Measurements from ENCODE around the gene SHANK3.

The SHANK3 gene

GRCh38 chr22:50696799-50697561, 24.4 kb downstream of the SHANK3 start:
- Mint-ChIP-seq H3K4me3 (no peak overlapping the region), H3K36me3 (ENCODE audit: low read depth) (no peaks in the 10 kb centered on the region), H3K4me1 (ENCODE audit: low read depth) (peaks cover 3% of the 10 kb centered on the region), H3K27ac (no peak overlapping the region), H3K27me3 (ENCODE audit: low read depth) (peaks cover 6% of the 10 kb centered on the region), H3K9me3 (no peaks in the 10 kb centered on the region)

DNA sequence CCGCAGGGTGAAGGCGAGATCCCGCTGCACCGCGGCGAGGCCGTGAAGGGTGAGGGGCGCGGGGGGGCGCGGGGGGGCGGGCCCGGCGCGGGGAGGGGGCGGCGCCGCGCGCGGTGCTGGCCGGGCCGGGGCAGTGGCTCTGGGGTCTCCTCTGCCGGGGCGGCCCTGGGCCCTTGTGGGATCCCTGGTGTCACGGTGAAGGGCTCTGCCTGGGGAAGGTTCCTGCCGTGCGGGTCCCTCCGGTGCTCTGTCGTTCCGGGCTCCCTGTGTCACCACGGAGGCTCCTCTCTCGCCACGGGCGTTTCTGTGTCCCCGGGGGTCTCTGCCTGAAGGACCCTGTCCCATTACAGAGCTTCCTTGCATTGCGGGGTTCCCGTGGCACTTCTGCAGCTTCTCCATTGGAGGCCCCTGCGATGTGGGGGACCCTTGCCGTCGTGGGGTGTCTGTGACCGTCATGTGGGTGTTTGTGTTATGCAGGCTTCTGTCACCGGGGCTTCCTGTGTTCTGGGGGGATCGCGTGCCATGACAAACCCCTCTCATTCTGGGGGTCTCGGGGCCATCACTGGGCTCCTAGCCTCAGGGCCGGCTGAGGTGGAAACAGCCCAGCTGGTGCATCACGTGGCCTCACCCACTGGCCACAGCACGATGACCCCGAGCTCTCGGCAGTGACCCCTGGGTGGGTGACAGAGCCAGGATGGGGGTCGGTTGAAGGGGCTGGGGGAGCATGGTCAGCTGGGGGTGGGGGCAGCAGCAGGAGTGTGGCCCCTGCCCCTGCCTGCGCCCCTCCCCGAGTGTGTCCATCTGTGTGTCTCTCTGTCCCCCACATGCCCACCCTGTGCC, 25.3 kb downstream of the SHANK3 start:
- H3K9me3 Mint-ChIP-seq = no peaks in the 10 kb centered on the region
- H3K4me1 Mint-ChIP-seq (ENCODE audit: low read depth) = peaks cover 11% of the 10 kb centered on the region
- H3K4me3 Mint-ChIP-seq = no peak overlapping the region
- H3K27ac Mint-ChIP-seq = no peak overlapping the region
- peaks cover 5% of the 10 kb centered on the region for H3K27me3 Mint-ChIP-seq (ENCODE audit: low read depth)
- no peaks in the 10 kb centered on the region for H3K36me3 Mint-ChIP-seq (ENCODE audit: low read depth)

DNA sequence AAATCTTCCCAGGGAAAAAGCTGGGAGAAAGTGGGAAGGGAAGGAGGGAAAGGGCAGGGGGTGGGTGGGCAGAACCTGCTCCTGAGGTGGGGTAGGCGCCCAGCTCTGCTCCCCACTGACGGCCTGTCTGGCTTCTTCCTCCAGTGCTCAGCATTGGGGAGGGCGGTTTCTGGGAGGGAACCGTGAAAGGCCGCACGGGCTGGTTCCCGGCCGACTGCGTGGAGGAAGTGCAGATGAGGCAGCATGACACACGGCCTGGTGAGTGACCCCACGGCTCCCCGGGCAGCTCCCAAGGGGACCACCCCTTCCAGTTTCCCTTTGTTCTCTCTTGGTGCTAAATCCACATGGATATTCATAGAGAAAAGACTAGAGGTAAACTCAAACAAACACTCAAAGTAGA, 25.9 kb downstream of the SHANK3 start:
- Mint-ChIP-seq H3K27ac (no peak overlapping the region), H3K36me3 (ENCODE audit: low read depth) (no peaks in the 10 kb centered on the region), H3K9me3 (no peaks in the 10 kb centered on the region)

DNA sequence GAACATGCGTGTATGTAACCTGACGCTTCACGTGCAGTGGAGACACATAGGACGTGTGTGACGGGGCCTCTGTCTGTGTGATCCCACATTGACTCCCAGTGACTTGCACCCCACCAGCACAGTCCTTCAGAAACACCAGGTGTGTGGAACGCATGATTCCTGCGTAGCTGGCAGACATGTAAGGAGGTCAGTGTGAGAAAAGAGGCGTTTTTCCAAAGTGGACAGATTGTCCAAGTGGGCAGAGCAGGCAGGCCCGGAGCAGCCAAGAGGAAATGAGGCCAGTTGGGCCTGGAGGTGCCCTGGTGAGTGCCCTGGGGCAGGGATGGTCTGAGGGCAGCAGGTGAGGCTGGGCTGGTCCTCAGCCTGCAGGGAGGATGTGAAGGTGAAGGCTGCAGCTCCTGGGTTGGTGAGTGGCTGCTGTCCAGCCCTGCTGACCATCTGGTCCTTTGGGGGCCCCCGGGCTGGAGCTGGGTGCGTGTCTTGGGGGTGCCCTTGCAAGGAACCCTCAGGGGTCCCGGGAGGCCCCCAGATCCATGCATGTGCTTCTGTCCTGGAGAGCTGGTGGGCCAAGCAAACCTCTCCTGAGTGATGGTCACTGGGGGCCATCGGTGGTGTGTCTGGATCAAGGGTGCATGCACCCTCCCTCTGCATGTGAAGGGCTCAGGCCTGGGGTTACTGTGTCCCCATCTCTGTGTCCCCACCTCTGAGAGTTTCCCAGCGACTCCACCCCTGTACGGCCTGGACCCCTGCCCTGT, 26.6 kb downstream of the SHANK3 start:
- Mint-ChIP-seq H3K27me3 (ENCODE audit: low read depth) (no peaks in the 10 kb centered on the region), H3K27ac (no peak overlapping the region), H3K4me3 (no peak overlapping the region), H3K36me3 (ENCODE audit: low read depth) (no peaks in the 10 kb centered on the region), H3K9me3 (no peaks in the 10 kb centered on the region), H3K4me1 (ENCODE audit: low read depth) (peaks cover 11% of the 10 kb centered on the region)

More for the DNA sequence above, 25.9 kb downstream of the SHANK3 start:
- peaks cover 11% of the 10 kb centered on the region for H3K4me1 Mint-ChIP-seq (ENCODE audit: low read depth)
- peaks cover 3% of the 10 kb centered on the region for H3K27me3 Mint-ChIP-seq (ENCODE audit: low read depth)
- no peak overlapping the region for H3K4me3 Mint-ChIP-seq

GRCh38 chr22:50699756-50700386, 27.2 kb downstream of the SHANK3 start:
- Mint-ChIP-seq H3K4me3 (no peak overlapping the region), H3K36me3 (ENCODE audit: low read depth) (no peaks in the 10 kb centered on the region), H3K27ac (no peak overlapping the region), H3K9me3 (no peaks in the 10 kb centered on the region), H3K4me1 (ENCODE audit: low read depth) (peaks cover 11% of the 10 kb centered on the region), H3K27me3 (ENCODE audit: low read depth) (no peaks in the 10 kb centered on the region)

- Mint-ChIP-seq H3K27me3 (ENCODE audit: low read depth) (no peaks in the 10 kb centered on the region), H3K27ac (no peak overlapping the region), H3K36me3 (ENCODE audit: low read depth) (no peaks in the 10 kb centered on the region), H3K9me3 (no peaks in the 10 kb centered on the region), H3K4me3 (no peak overlapping the region), H3K4me1 (ENCODE audit: low read depth) (peaks cover 11% of the 10 kb centered on the region)
These were observed 27.9 kb downstream of the SHANK3 start for GRCh38 chr22:50700387-50701075.

- H3K36me3 Mint-ChIP-seq (ENCODE audit: low read depth) = no peaks in the 10 kb centered on the region
- no peaks in the 10 kb centered on the region for H3K27me3 Mint-ChIP-seq (ENCODE audit: low read depth)
- H3K9me3 Mint-ChIP-seq = no peaks in the 10 kb centered on the region
- peaks cover 11% of the 10 kb centered on the region for H3K4me1 Mint-ChIP-seq (ENCODE audit: low read depth)
- H3K27ac Mint-ChIP-seq = no peak overlapping the region
- H3K4me3 Mint-ChIP-seq = no peak overlapping the region
These were observed 28.4 kb downstream of the SHANK3 start for GRCh38 chr22:50701076-50701419.

- Mint-ChIP-seq H3K36me3 (ENCODE audit: low read depth) (no peaks in the 10 kb centered on the region), H3K4me3 (no peak overlapping the region), H3K27ac (no peak overlapping the region), H3K27me3 (ENCODE audit: low read depth) (no peaks in the 10 kb centered on the region), H3K4me1 (ENCODE audit: low read depth) (peaks cover 11% of the 10 kb centered on the region), H3K9me3 (no peaks in the 10 kb centered on the region)
These were observed 29.0 kb downstream of the SHANK3 start for GRCh38 chr22:50701428-50702154.

- Mint-ChIP-seq H3K9me3 (no peaks in the 10 kb centered on the region), H3K27me3 (ENCODE audit: low read depth) (no peaks in the 10 kb centered on the region), H3K27ac (no peak overlapping the region), H3K4me1 (ENCODE audit: low read depth) (peaks cover 11% of the 10 kb centered on the region), H3K36me3 (ENCODE audit: low read depth) (no peaks in the 10 kb centered on the region), H3K4me3 (no peak overlapping the region)
These were observed 29.6 kb downstream of the SHANK3 start for GRCh38 chr22:50702261-50702671.

GRCh38 chr22:50702821-50703725, 30.4 kb downstream of the SHANK3 start:
- Mint-ChIP-seq H3K36me3 (ENCODE audit: low read depth) (no peaks in the 10 kb centered on the region), H3K27ac (no peak overlapping the region), H3K4me1 (ENCODE audit: low read depth) (peaks cover 11% of the 10 kb centered on the region), H3K27me3 (ENCODE audit: low read depth) (no peaks in the 10 kb centered on the region), H3K4me3 (no peak overlapping the region), H3K9me3 (no peaks in the 10 kb centered on the region)

DNA sequence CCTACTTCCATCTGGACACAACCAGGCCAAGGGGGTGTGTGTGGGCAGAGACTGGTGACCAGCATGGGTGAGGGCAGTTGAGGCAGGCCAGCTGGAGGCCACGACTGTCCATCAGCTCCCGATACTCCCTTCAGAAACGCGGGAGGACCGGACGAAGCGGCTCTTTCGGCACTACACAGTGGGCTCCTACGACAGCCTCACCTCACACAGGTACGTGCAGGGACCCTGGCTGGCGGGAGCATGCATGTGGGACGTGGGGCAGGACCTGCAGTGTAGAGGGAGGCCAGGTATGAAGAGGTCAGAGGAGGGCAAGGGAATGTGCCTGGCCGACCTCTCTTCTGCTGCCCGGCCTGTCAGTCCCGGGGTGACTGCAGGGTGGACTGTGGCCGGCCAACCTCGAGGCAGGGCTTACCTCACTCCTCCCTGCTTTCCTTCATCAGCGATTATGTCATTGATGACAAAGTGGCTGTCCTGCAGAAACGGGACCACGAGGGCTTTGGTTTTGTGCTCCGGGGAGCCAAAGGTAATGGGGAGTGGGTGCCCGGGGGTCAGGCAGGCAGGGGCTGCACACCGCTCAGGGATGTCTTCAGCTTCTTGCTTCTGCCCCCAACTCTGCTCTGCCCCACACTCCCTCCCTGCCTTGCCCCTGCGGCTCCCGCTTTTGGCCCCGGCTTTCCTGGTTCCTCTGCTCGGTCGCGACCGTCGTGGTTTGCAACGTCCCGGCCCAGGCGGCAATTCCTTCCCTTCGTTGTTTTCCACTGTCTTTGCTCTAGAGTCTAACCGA, 31.3 kb downstream of the SHANK3 start:
- no peaks in the 10 kb centered on the region for H3K36me3 Mint-ChIP-seq (ENCODE audit: low read depth)
- no peak overlapping the region for H3K27ac Mint-ChIP-seq
- no peaks in the 10 kb centered on the region for H3K27me3 Mint-ChIP-seq (ENCODE audit: low read depth)
- peaks cover 11% of the 10 kb centered on the region for H3K4me1 Mint-ChIP-seq (ENCODE audit: low read depth)
- H3K4me3 Mint-ChIP-seq = no peak overlapping the region
- no peaks in the 10 kb centered on the region for H3K9me3 Mint-ChIP-seq

GRCh38 chr22:50704510-50705218, 32.0 kb downstream of the SHANK3 start:
- Mint-ChIP-seq H3K27ac (no peak overlapping the region), H3K4me3 (no peak overlapping the region), H3K36me3 (ENCODE audit: low read depth) (no peaks in the 10 kb centered on the region), H3K9me3 (no peaks in the 10 kb centered on the region), H3K27me3 (ENCODE audit: low read depth) (no peaks in the 10 kb centered on the region), H3K4me1 (ENCODE audit: low read depth) (peaks cover 11% of the 10 kb centered on the region)

Data from T-helper 1 cell treated with Interleukin-12 subunit alpha and Interleukin-12 subunit beta and Interleukin-4 antibody, amounts not matched to agents 30 μg/mL and 1 μg/mL, for 36 hours (primary cell).